Liver (tissue), 9 donors: ENCODE data around the gene CD63. TPM values are rescaled to one million over a fixed set of nuclear protein-coding genes. Genes with fewer than 3 reads are reported as not detected.

Experiments
- DNase-seq: peaks from one replicate; pipeline ENCODE4 v3.0.0-alpha.2; 2017; ENCODE audit warnings: low spot score
- H3K27ac ChIP-seq, 2 donors: one replicate each; pipeline ENCODE4 v1.7.0; 2013; ENCODE audit warnings: inconsistent platforms in 2 of 2, low read length in 2 of 2, control low read depth in 1 of 2, low read depth in 1 of 2, mild to moderate bottlenecking in 1 of 2
- H3K27me3 ChIP-seq, 4 donors: one replicate each; pipeline versions ENCODE4 v1.6.1 to v1.7.0; 2013; ENCODE audit warnings: low read length in 3 of 4, inconsistent platforms in 1 of 4, mild to moderate bottlenecking in 1 of 4, moderate library complexity in 1 of 4; ENCODE audit not compliant: control insufficient read depth in 4 of 4, insufficient read depth in 4 of 4
- H3K36me3 ChIP-seq, 4 donors: one replicate each; pipeline versions ENCODE4 v1.6.1 to v1.7.0; 2013; ENCODE audit warnings: low read length in 3 of 4, mild to moderate bottlenecking in 3 of 4, low read depth in 1 of 4, moderate library complexity in 1 of 4; ENCODE audit not compliant: control insufficient read depth in 4 of 4, insufficient read depth in 3 of 4
- H3K4me1 ChIP-seq, 4 donors: one replicate each; pipeline versions ENCODE4 v1.6.1 to v1.7.0; 2013; ENCODE audit warnings: low read length in 3 of 4, mild to moderate bottlenecking in 3 of 4, moderate library complexity in 1 of 4; ENCODE audit not compliant: control insufficient read depth in 4 of 4, insufficient read depth in 4 of 4
- H3K4me3 ChIP-seq, 3 donors: one replicate each; pipeline versions ENCODE4 v1.6.1 to v1.7.0; 2013; ENCODE audit warnings: low read length in 3 of 3, control low read depth in 1 of 3, low read depth in 1 of 3, mild to moderate bottlenecking in 1 of 3
- H3K9ac ChIP-seq, 2 donors: one replicate each; pipeline ENCODE4 v1.7.0; 2013; ENCODE audit warnings: low read length in 2 of 2, mild to moderate bottlenecking in 2 of 2, moderate library complexity in 2 of 2, control low read depth in 1 of 2, low read depth in 1 of 2
- H3K9me3 ChIP-seq, 4 donors: one replicate each; pipeline versions ENCODE4 v1.6.1 to v1.7.0; 2013; ENCODE audit warnings: low read length in 3 of 4; ENCODE audit not compliant: control insufficient read depth in 4 of 4
- ATF3 ChIP-seq: IDR thresholded peaks from 2 replicates; pipeline ENCODE4 v1.6.1; 2016; ENCODE audit warnings: antibody characterized with exemption
- CTCF ChIP-seq: fragments of 150-350 bp; IDR thresholded peaks from 2 replicates; pipeline ENCODE4 v1.5.1; 2017; ENCODE audit warnings: improper control_type of control experiment, low read depth, low read length; ENCODE audit not compliant: missing input control
- EGR1 ChIP-seq, 2 donors: IDR thresholded peaks; 2 replicates each; pipeline ENCODE4 v1.6.1; 2016 to 2018; ENCODE audit warnings: antibody characterized with exemption in 2 of 2, low read depth in 2 of 2
- FOXA1 ChIP-seq: IDR thresholded peaks from 2 replicates; pipeline ENCODE4 v1.6.1; 2016; ENCODE audit warnings: antibody characterized with exemption
- FOXA2 ChIP-seq: IDR thresholded peaks from 2 replicates; pipeline ENCODE4 v1.6.1; 2016; ENCODE audit warnings: antibody characterized with exemption
- GABPA ChIP-seq, 2 donors: IDR thresholded peaks in 1 of 2; conservative IDR thresholded peaks in 1 of 2; 2 replicates each; pipeline ENCODE4 v1.6.1; 2016; ENCODE audit warnings: antibody characterized with exemption in 2 of 2, mild to moderate bottlenecking in 1 of 2, moderate library complexity in 1 of 2
- HNF4A ChIP-seq, 2 donors: conservative IDR thresholded peaks; 2 replicates each; pipeline ENCODE4 v1.6.1; 2016; ENCODE audit warnings: antibody characterized with exemption in 2 of 2, mild to moderate bottlenecking in 2 of 2
- HNF4G ChIP-seq: IDR thresholded peaks from 2 replicates; pipeline ENCODE4 v1.6.1; 2016; ENCODE audit warnings: antibody characterized with exemption
- JUND ChIP-seq, 2 donors: IDR thresholded peaks; 2 replicates each; pipeline ENCODE4 v1.6.1; 2016; ENCODE audit warnings: antibody characterized with exemption in 2 of 2
- MAX ChIP-seq: IDR thresholded peaks from 2 replicates; pipeline ENCODE4 v1.6.1; 2016; ENCODE audit warnings: antibody characterized with exemption
- NR2F2 ChIP-seq: IDR thresholded peaks from 2 replicates; pipeline ENCODE4 v1.6.1; 2016; ENCODE audit warnings: antibody characterized with exemption
- RAD21 ChIP-seq, 2 donors: IDR thresholded peaks; 2 replicates each; pipeline ENCODE4 v1.6.1; 2016; ENCODE audit warnings: antibody characterized with exemption in 2 of 2, mild to moderate bottlenecking in 2 of 2
- REST ChIP-seq: IDR thresholded peaks from 2 replicates; pipeline ENCODE4 v1.6.1; 2016; ENCODE audit warnings: antibody characterized with exemption, mild to moderate bottlenecking
- RXRA ChIP-seq, 2 donors: IDR thresholded peaks; 2 replicates each; pipeline ENCODE4 v1.6.1; 2017 to 2018; ENCODE audit warnings: antibody characterized with exemption in 2 of 2, mild to moderate bottlenecking in 1 of 2
- SP1 ChIP-seq: IDR thresholded peaks from 2 replicates; pipeline ENCODE4 v1.6.1; 2018; ENCODE audit warnings: antibody characterized with exemption, mild to moderate bottlenecking
- TAF1 ChIP-seq: conservative IDR thresholded peaks from 2 replicates; pipeline ENCODE4 v1.6.1; 2016; ENCODE audit warnings: antibody characterized with exemption, mild to moderate bottlenecking
- YY1 ChIP-seq: IDR thresholded peaks from 2 replicates; pipeline ENCODE4 v1.6.1; 2016; ENCODE audit warnings: antibody characterized with exemption, mild to moderate bottlenecking
- ZBTB33 ChIP-seq: IDR thresholded peaks from 2 replicates; pipeline ENCODE4 v1.6.1; 2016; ENCODE audit warnings: antibody characterized with exemption
- WGBS: extraction: QIAGEN DNeasy Blood & Tissue Kit; methylation state at CpG from one replicate; pipeline ENCODE4 v1.1.7; 2013; 5-methylcytosine and 5-hydroxymethylcytosine counted together
- polyA plus RNA-seq, 2 donors: library from polyadenylated mRNA; stranded (reverse) in 1 of 2; unstranded in 1 of 2; fragments of 200-250 nt in 1 of 2; fragments of >200 nt in 1 of 2; fragmentation: Nextera tagmentation in 1 of 2; extraction: Ambion mirVana in 1 of 2; gene quantifications; one replicate each; pipeline versions ENCODE4 v1.2.1 to v1.2.3, GENCODE V29; 2013 to 2015
- total RNA-seq, 2 donors: library from RNA; depleted of rRNA; stranded (reverse); fragments of >200 nt; gene quantifications; one replicate each; pipeline ENCODE4 v1.2.3, GENCODE V29; 2014
- donor health status: healthy.
- donor health status: healthy.
- donor health status: healthy.
- donor health status: healthy.
- donor health status: healthy.

Gene CD63
- total and polyA plus RNA-seq, 4 donors, result 185 to 373 (median 338) TPM

- no peak for DNase-seq
- Histone ChIP-seq H3K9me3 (no peaks in the 10 kb centered on the region), H3K4me3 (peak overlapping the region; percentile 71 to 92 (median 84)), H3K27me3 (no peaks in the 10 kb centered on the region), H3K9ac (peak overlapping the region in 1 of 2 donors; percentile 77), H3K27ac (peak overlapping the region; percentile 91 to 93), H3K36me3 (no peaks in the 10 kb centered on the region), H3K4me1 (peaks cover 28 to 63% (median 52%) of the 10 kb centered on the region in 4 donors)
- WGBS, result 8% methylated on average over 13 of the region's 13 CpGs
- TF ChIP-seq TAF1, result no peak
- TF ChIP-seq YY1, result no peak
- no peak for TF ChIP-seq MAX
- TF ChIP-seq SP1, result no peak
- TF ChIP-seq REST, result no peak
- no peak for TF ChIP-seq RAD21 (IDR thresholded peaks at IDR 0.05)
These were observed 12.2 kb downstream of the CD63 start for GRCh38 chr12:55716582-55716957.

DNA sequence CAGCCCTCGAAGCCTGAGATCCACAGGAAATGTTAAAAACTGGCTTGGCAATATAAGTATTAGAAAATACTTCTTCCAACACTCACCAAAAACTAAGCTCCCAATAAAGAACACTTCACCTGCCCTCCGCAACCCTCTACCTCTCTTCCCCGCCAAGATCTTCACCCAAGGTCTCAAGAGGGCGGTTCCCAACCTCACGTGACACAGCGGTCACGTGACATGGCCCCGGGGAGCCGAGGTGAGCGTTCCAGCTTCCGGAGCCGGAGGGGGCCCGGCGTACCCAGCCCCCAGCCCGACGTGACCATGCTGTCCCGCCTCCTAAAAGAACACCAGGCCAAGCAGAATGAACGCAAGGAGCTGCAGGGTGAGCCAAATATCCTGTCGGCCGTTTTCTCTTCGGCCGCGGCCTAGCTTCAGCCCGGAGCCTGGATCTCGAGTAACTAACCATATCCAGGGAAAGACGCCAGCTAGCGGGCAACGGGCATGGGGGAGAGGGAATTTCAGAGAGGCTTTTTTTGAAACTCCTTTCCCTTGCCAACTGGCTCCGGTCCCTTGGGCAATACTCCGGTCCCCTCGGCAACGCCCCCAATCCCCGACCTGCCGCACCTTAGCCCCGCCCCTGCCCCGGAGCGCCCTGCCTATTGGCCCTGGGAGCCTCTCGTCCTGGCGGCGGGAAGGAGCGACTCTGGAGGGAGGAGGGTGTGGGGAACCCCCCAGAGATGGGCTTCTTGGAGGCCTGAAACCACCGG lies 12.8 kb downstream of the CD63 start, which contains the start of gene BLOC1S1:
BLOC1S1 (plus strand) TSS at position 214 of the 749 bp plus-strand sequence; CDS start at position 220, 6 bp downstream.
- Histone ChIP-seq H3K4me3 (peak within 1 kb of the TSS; percentile 71 to 92 (median 84)), H3K36me3 (no peaks in the 10 kb centered on the region), H3K27ac (peak within 1 kb of the TSS; percentile 91 to 93), H3K9ac (peak within 1 kb of the TSS; percentile 77 to 79), H3K27me3 (no peaks in the 10 kb centered on the region), H3K9me3 (no peaks in the 10 kb centered on the region), H3K4me1 (peaks cover 26 to 57% (median 46%) of the 10 kb centered on the region in 4 donors)
- TF ChIP-seq RAD21 (IDR thresholded peaks at IDR 0.05) (no peak), EGR1 (IDR thresholded peaks at IDR 0.05; ENCODE audit: low read depth in 2 of 2) (no peak), HNF4A (conservative IDR thresholded peaks at IDR 0.05) (peak; percentile 43 to 54), NR2F2 (peak; percentile 73), ZBTB33 (peak; percentile 76), FOXA1 (no peak), REST (no peak), SP1 (peak; percentile 63), RXRA (IDR thresholded peaks at IDR 0.05) (peak; percentile 62 to 66), YY1 (peak; percentile 86), FOXA2 (no peak), TAF1 (no peak), MAX (peak; percentile 62), HNF4G (no peak), ATF3 (no peak), CTCF (peak; percentile 6), JUND (IDR thresholded peaks at IDR 0.05) (peak; percentile 9 to 57), GABPA (IDR thresholded peaks at IDR 0.05 in 1 of 2, conservative IDR thresholded peaks at IDR 0.05 in 1 of 2) (peak in 1 of 2 donors; percentile 78)
- DNase-seq, result peak; percentile 92
- WGBS, result under 1% methylated on average over 42 of the region's 42 CpGs
